ENCODE results near the gene PIERCE2.
"Not testable (repeated sequence)": the region's sequence is repeated elsewhere in the genome, so short reads cannot be mapped to it uniquely, and the experiment has no call there.

The PIERCE2 gene

DNA sequence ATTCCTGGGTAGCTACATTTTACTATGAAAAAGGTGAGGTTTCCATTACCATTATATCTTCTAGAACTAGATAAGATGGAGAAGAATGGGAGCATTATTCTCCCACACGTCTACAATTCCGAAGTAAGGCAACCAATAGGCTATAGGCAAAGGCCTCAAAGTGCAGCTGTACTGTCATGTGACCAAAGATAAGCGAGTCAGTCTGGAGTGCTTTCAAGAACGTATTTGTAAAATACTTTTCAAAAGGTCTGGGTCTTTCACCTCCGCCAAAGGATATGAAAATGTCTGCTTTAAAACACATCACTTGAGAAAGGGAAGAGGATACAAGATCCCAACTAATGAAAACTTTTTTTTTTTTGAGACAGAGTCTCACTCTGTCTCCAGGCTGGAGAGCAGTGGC lies 10.1 kb upstream of the PIERCE2 start:
- Histone ChIP-seq H3K4me1 (ENCODE audit: insufficient read depth, low read length, severe bottlenecking) (peaks cover 15% of the 10 kb centered on the region), H3K27ac (ENCODE audit: low read depth, low read length, poor library complexity, severe bottlenecking) (no peak overlapping the region), H3K27me3 (ENCODE audit: insufficient read depth, low read length) (no peaks in the 10 kb centered on the region), H2AFZ (ENCODE audit: low read length) (no peak overlapping the region), H3K4me3 (ENCODE audit: low read depth, low read length, poor library complexity, severe bottlenecking) (no peak overlapping the region), H4K20me1 (ENCODE audit: insufficient read depth, low read length) (no peaks in the 10 kb centered on the region), H3K36me3 (ENCODE audit: insufficient read depth, low read length) (peaks cover 26% of the 10 kb centered on the region), H3K79me2 (ENCODE audit: insufficient read depth, low read length) (peaks cover 23% of the 10 kb centered on the region), H3K9me3 (ENCODE audit: low read length) (peaks cover 12% of the 10 kb centered on the region), H3F3A (ENCODE audit: insufficient read depth, low read length) (no peaks in the 10 kb centered on the region), H3K4me2 (ENCODE audit: low read length) (no peak overlapping the region), H3K9ac (ENCODE audit: low read length) (no peak overlapping the region), H3K9me2 (ENCODE audit: low read depth, low read length) (no peaks in the 10 kb centered on the region)
- TF ChIP-seq, protein P1, sequence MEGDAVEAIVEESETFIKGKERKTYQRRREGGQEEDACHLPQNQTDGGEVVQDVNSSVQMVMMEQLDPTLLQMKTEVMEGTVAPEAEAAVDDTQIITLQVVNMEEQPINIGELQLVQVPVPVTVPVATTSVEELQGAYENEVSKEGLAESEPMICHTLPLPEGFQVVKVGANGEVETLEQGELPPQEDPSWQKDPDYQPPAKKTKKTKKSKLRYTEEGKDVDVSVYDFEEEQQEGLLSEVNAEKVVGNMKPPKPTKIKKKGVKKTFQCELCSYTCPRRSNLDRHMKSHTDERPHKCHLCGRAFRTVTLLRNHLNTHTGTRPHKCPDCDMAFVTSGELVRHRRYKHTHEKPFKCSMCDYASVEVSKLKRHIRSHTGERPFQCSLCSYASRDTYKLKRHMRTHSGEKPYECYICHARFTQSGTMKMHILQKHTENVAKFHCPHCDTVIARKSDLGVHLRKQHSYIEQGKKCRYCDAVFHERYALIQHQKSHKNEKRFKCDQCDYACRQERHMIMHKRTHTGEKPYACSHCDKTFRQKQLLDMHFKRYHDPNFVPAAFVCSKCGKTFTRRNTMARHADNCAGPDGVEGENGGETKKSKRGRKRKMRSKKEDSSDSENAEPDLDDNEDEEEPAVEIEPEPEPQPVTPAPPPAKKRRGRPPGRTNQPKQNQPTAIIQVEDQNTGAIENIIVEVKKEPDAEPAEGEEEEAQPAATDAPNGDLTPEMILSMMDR (IDR thresholded peaks at IDR 0.05; ENCODE audit: low read length): no peak
- no peak for TF ChIP-seq EZH2 (IDR thresholded peaks at IDR 0.05; ENCODE audit: borderline replicate concordance, low read length)

DNA sequence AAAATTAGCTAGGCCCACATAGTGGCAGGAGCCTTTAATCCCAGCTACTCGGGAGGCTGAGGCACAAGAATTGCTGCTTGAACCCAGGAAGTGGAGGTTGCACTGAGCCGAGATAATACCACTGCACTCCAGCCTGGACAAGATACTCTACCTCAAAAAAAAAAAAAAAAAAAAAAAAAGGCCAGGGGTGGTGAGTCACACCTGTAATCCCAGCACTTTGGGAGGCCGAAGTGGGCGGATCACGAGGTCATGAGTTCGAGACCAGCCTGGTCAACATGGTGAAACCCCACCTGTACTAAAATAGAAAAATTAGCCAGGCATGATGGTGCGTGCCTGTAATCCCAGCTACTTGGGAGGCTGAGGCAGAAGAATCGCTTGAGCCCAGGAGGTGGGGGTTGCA lies 8.2 kb upstream of the PIERCE2 start:
- not testable (repeated sequence) for H3K9me2 ChIP-seq (ENCODE audit: low read depth, low read length); H3K4me2 ChIP-seq (ENCODE audit: low read length); H4K20me1 ChIP-seq (ENCODE audit: insufficient read depth, low read length); H3K4me3 ChIP-seq (ENCODE audit: low read depth, low read length, poor library complexity, severe bottlenecking); H3K27ac ChIP-seq (ENCODE audit: low read depth, low read length, poor library complexity, severe bottlenecking); H3F3A ChIP-seq (ENCODE audit: insufficient read depth, low read length); H2AFZ ChIP-seq (ENCODE audit: low read length); H3K9ac ChIP-seq (ENCODE audit: low read length); H3K27me3 ChIP-seq (ENCODE audit: insufficient read depth, low read length); H3K9me3 ChIP-seq (ENCODE audit: low read length)
- peaks cover 31% of the 10 kb centered on the region for H3K4me1 ChIP-seq (ENCODE audit: insufficient read depth, low read length, severe bottlenecking)
- H3K79me2 ChIP-seq (ENCODE audit: insufficient read depth, low read length): peaks cover 35% of the 10 kb centered on the region
- H3K36me3 ChIP-seq (ENCODE audit: insufficient read depth, low read length): peaks cover 17% of the 10 kb centered on the region

DNA sequence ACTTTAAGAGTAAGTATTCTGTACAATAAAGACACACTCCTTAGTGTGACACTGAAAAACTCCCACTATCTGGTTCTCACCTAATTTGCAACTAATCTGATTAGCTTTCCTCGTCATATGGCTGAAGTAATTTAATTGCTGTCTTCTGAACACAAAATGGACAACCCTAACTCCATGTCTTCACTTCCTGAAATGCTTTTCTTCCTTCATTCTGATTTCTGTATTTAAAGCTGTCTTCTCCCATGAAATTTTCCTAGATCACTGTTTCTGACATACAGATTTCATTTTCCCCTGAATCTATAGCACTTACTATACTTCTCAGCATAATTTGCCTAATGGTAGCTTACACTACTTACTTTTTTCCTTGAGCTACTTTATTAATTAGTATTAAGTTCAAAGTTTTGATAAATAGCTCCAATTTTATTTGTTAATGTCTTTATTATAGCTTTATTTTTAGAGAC lies 6.5 kb upstream of the PIERCE2 start:
- Histone ChIP-seq H3K27me3 (ENCODE audit: insufficient read depth, low read length) (no peaks in the 10 kb centered on the region), H3K4me1 (ENCODE audit: insufficient read depth, low read length, severe bottlenecking) (peaks cover 49% of the 10 kb centered on the region), H3K27ac (ENCODE audit: low read depth, low read length, poor library complexity, severe bottlenecking) (no peak overlapping the region), H3K4me2 (ENCODE audit: low read length) (no peak overlapping the region), H2AFZ (ENCODE audit: low read length) (no peak overlapping the region), H3K9me2 (ENCODE audit: low read depth, low read length) (no peaks in the 10 kb centered on the region), H4K20me1 (ENCODE audit: insufficient read depth, low read length) (no peaks in the 10 kb centered on the region), H3K36me3 (ENCODE audit: insufficient read depth, low read length) (peaks cover 4% of the 10 kb centered on the region; the same call in 1 of the 2 replicates), H3K4me3 (ENCODE audit: low read depth, low read length, poor library complexity, severe bottlenecking) (no peak overlapping the region), H3K9me3 (ENCODE audit: low read length) (no peaks in the 10 kb centered on the region), H3K9ac (ENCODE audit: low read length) (no peak overlapping the region), H3K79me2 (ENCODE audit: insufficient read depth, low read length) (peaks cover 35% of the 10 kb centered on the region), H3F3A (ENCODE audit: insufficient read depth, low read length) (no peaks in the 10 kb centered on the region)
- TF ChIP-seq, protein P1 (IDR thresholded peaks at IDR 0.05; ENCODE audit: low read length): no peak
- TF ChIP-seq EZH2 (IDR thresholded peaks at IDR 0.05; ENCODE audit: borderline replicate concordance, low read length): no peak

DNA sequence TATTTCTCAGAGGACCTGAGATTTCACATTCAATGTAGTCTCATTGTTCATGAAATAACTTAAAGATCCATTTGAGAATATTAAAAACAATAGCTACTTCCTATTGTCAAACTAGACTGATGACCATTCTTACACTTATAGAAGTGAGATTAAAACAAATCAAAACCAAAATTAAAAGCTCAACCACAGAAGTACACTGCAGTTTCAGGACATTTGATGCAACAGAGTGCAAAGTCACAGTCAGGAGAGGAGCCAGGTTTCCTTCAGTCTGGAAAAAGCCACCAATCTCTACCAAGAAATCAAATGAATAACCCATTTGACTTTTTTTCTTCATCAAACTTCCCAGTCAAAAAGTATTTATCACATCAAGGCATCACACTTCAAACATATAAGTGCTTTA lies 5.6 kb upstream of the PIERCE2 start:
- peak overlapping the region; percentile 58 for H3K9ac ChIP-seq (ENCODE audit: low read length)
- no peaks in the 10 kb centered on the region for H4K20me1 ChIP-seq (ENCODE audit: insufficient read depth, low read length)
- no peaks in the 10 kb centered on the region for H3K9me3 ChIP-seq (ENCODE audit: low read length)
- TF ChIP-seq, protein P1 (IDR thresholded peaks at IDR 0.05; ENCODE audit: low read length): no peak
- TF ChIP-seq EZH2 (IDR thresholded peaks at IDR 0.05; ENCODE audit: borderline replicate concordance, low read length): no peak
- H3K27me3 ChIP-seq (ENCODE audit: insufficient read depth, low read length): no peaks in the 10 kb centered on the region
- peaks cover 35% of the 10 kb centered on the region for H3K79me2 ChIP-seq (ENCODE audit: insufficient read depth, low read length)
- H3K4me3 ChIP-seq (ENCODE audit: low read depth, low read length, poor library complexity, severe bottlenecking): peak overlapping the region; percentile 38
- no peaks in the 10 kb centered on the region for H3K9me2 ChIP-seq (ENCODE audit: low read depth, low read length)
- peaks cover 55% of the 10 kb centered on the region for H3K4me1 ChIP-seq (ENCODE audit: insufficient read depth, low read length, severe bottlenecking)
- peaks cover 3% of the 10 kb centered on the region; the same call in 1 of the 2 replicates for H3K36me3 ChIP-seq (ENCODE audit: insufficient read depth, low read length)
- H3K27ac ChIP-seq (ENCODE audit: low read depth, low read length, poor library complexity, severe bottlenecking): peak overlapping the region; percentile 84
- no peaks in the 10 kb centered on the region for H3F3A ChIP-seq (ENCODE audit: insufficient read depth, low read length)
- H2AFZ ChIP-seq (ENCODE audit: low read length): no peak overlapping the region
- H3K4me2 ChIP-seq (ENCODE audit: low read length): peak overlapping the region; percentile 69
